ENCODE results near the gene CSNK1G2.

CSNK1G2 gene

GRCh38 chr19:1941146-1942077 is at the start of gene CSNK1G2:
Gene CSNK1G2, plus strand, starts transcription at chr19:1941172. Its CDS starts 28,601 bp downstream, at chr19:1969773.
- DNase-seq, result no peak

GRCh38 chr19:1893791-1894190 is 47.2 kb upstream of the CSNK1G2 start:
- no peak for DNase-seq

DNA sequence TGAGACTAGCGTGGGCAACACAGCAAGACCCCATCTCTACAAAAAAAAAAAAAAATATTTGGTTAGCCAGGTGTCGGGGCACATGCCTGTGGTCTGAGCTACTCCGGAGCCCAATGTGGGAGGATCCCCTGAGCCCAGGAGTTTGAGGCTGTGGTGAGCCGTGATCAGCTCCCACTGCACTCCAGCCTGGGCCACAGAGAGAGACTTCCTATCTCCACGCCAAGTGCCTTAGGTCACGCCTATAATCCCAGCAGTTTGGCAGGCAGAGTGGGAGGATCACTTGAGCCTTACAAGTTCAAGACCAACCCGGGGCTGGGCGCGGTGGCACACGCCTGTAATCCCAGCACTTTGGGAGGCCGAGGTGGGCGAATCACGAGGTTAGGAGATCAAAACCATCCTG is 44.5 kb upstream of the CSNK1G2 start:
- no peak for DNase-seq

DNA sequence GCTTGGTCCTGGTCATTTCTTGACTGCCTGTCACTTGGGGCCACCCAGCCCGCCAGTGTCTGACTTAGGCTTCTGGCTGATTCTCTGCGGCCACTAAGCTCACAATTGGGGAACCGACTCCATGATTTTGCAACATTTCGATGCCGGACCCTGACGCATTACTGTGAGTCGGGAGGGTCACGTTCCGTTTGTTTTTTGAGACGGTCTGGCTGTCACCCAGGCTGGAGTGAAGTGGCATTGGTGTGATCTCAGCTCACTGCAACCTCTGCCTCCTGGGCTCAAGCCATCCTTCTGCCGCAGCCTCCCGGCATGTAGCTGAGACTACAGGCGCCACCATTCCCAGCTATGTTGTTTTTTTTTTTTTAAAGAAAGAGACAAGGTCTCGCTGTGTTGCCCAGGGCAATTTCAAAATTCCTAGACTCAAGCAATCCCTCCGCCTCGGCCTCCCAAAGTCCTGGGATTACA is 39.0 kb upstream of the CSNK1G2 start:
- peak in 1 of 2 donors; percentile 80 for DNase-seq

GRCh38 chr19:1902923-1903322 is 38.0 kb upstream of the CSNK1G2 start:
- no peak for DNase-seq

- no peak for DNase-seq
Observed at GRCh38 chr19:1904860-1905109, 36.2 kb upstream of the CSNK1G2 start.

GRCh38 chr19:1905110-1905862 is 35.7 kb upstream of the CSNK1G2 start, which contains the start of the genes ADAT3 and SCAMP4:
Gene ADAT3, plus strand, starts transcription at chr19:1905399. Its CDS starts 6,649 bp downstream, at chr19:1912048.
Gene SCAMP4, plus strand, starts transcription at chr19:1905399. Its CDS starts 9,621 bp downstream, at chr19:1915020.
- peak; percentile 99 for DNase-seq

- no peak for DNase-seq
Observed at GRCh38 chr19:1905863-1906375, 35.1 kb upstream of the CSNK1G2 start.

- DNase-seq, result no peak
Observed at GRCh38 chr19:1906985-1907562, 33.9 kb upstream of the CSNK1G2 start.

DNA sequence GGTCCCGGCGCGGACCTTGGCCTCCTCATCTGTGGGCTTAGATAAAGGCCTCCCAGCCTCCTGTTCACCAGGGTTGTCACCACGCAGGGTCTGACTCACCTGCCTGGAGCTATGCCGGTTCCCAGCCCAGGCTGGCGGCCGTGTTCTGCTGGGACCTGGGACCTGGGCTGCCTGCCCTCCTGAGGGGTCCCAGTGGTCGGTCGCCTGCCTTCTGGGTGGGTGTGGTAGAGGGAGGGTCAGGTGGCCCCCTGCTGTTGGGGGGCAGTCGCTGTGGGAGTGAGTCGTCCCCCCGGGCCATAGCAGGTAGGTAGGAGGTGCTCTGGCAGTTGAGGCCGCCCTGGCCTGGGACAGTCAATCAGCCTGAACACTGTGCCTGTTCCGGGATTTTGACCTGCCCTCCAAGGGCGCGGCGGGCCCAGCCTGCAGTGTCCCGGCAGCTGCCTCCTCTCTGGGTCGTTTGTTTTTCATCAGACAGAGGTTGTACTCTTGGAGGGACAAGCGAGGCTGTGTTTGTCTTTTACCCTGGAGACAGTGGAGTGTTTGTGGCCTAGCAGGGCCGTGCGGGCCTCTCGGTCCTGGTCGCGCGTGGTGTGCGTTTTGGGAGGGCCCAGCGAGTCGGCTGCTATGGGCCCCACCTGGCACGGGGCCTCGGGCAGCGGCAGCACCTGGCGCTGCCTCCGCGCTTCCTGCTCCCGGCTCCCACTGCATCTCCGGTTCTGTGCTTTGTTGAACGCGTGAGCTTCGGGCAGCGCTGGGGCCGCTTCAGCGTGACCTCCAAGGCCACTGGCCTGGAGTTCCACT is 33.2 kb upstream of the CSNK1G2 start:
- no peak for DNase-seq

- no peak for DNase-seq
Observed at GRCh38 chr19:1908364-1908678, 32.7 kb upstream of the CSNK1G2 start.

GRCh38 chr19:1909761-1910080 is 31.3 kb upstream of the CSNK1G2 start:
- no peak for DNase-seq

DNA sequence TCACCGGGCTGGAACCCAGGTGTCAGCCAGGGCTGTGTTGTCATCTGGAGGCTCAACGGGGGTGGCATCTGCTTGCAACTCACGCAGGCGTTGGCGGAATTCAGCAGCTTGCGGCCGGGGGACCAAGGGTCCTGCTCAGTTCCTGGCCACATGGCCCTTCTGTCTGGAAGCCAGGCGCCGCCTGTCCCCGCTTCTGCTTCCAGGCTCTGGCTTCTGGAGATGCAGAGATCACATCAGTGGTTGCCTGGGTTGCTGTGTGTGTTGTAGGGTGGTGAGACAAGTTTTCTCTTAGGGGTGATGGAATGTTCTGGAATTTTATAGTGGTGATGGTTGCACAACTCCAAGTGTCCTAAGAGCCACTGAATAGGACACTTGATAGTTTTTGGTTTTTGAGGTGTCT is 30.8 kb upstream of the CSNK1G2 start:
- DNase-seq, result no peak

GRCh38 chr19:1911098-1911497 is 29.9 kb upstream of the CSNK1G2 start:
- DNase-seq, result no peak

GRCh38 chr19:1911995-1912394 is 29.0 kb upstream of the CSNK1G2 start:
- DNase-seq, result no peak

DNA sequence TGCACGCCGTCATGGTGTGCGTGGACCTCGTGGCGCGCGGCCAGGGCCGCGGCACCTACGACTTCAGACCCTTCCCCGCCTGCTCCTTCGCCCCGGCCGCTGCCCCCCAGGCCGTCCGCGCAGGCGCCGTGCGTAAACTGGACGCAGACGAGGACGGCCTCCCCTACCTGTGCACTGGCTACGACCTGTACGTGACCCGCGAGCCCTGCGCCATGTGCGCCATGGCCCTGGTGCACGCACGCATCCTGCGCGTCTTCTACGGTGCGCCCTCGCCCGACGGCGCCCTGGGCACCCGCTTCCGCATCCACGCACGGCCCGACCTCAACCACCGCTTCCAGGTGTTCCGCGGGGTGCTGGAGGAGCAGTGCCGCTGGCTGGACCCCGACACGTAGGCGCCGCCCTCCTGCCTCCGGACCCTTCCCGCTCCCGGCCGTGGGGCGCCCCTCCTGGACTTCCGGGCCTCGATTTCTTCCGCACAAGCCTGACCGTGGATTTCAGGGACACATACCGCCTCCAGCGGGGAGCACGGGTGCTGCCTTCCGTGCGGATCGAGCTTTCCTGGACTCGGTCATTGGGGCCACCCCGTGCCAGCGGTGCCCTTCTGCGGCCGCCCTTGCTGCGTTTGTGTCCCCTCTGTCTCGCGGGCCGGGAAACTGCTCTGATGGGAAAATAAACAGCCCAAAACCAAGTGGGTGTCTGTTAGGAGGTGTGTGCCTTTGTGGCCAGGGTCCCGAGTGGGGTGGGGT is 28.0 kb upstream of the CSNK1G2 start:
- no peak for DNase-seq

DNA sequence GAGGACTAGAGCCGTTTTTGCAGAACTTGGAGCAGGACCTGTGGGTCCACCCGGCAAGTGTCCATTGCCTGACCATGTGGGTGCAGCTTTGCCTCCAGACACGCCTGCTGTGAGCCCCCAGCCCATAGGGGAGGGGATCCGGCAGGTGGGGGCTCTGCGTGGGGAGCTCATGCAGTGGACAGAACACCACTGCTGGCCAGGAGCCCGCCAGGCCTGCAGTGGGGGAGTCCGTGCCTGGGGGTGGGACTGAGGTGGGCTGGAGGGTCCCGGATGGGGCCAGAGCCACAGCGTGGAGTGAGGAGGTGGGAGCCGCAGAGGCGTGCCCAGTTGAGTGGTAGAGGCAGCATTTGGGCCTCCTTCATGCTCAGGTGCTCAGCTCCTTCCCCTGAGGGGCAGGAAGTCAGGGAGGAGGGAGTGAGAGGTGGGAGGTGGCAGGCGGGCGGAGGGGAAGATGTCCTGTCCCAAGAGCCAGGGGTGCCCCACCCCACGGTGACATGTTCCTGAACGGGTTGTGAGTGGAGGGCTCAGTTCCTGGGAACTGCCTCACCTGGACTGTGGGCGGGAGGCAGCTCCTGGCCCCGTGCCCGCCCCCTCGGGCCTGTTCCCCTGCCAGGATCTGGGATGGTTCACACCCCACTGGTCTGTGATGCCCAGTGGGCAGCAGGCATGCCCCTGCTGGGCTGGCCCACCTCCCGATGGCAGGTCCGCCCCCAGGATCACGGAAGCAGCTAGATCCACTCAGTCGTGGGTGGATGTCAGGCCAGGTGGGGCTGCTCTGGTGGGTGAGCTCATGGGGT is 27.0 kb upstream of the CSNK1G2 start:
- no peak for DNase-seq

DNA sequence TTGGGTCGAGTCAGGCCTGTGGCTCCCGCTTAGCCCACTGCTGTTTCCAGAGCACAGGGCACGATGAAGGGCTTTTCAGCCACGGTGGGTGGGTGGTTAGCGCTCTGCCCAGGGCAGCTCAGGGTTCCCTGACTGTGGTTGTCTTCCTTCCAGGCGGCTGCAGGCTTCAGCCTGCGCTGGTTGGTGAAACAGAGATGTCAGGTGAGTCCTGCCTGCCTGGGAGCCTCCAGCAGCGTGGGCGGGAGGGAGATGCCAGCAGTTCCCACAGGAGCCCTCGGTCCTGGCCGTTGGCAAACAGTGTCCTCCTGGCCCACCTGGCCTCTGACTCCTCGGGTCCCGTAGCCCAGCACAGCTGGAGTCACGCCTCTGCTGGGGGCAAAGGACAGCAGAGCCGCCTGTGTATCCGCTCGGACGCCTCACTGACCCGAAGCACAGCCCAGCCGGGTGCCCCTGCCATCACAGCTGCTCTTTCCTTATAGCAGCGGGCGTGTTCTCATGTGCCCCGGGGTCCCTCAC is 26.1 kb upstream of the CSNK1G2 start:
- DNase-seq, result no peak

GRCh38 chr19:1917146-1917545 is 23.8 kb upstream of the CSNK1G2 start:
- no peak for DNase-seq

DNA sequence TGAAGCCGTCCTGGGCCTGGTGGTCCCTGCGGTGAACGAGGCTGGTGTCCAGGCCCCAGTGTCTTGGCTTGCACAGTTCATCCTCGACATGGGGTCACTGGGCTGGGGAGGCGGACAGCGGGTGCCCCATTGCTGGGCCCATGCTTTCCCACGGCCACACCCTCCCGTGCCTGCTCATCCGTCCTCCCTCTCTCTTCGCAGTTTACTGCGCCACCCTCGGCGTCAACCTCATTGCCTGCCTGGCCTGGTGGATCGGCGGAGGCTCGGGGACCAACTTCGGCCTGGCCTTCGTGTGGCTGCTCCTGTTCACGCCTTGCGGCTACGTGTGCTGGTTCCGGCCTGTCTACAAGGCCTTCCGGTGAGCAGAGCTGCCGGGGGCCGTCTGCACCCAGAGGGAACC is 23.0 kb upstream of the CSNK1G2 start:
- DNase-seq, result no peak

- DNase-seq, result no peak
Observed at GRCh38 chr19:1918975-1919374, 22.0 kb upstream of the CSNK1G2 start.

Data from CD4-positive, alpha-beta T cell treated with Interleukin-4 for 1 hour (primary cell).